Measurements from ENCODE around the gene SLITRK3. TPM values are rescaled to one million over a fixed set of nuclear protein-coding genes. Genes with fewer than 3 reads are reported as not detected.

The SLITRK3 gene
- total and polyA plus RNA-seq, 2 donors (not counting 1 experiment from before 2014, with no cell fraction given) = not detected

DNA sequence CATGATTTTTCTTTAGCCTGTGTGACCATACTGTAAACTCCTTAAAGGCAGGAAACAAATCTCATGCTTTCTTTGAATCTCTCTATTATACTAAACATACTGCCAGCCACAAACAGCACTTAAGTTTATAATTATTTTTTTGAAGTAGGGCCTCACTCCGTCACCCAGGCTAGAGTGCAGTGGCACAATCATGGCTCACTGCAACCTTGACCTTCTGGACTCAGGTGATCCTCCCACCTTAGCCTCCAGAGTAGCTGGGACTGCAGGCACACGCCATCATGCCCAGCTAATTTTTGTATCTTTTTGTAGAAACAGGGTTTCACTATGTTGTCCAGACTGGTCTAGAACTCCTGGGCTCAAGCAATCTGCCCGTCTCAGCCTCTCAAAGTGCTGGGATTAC lies 14.5 kb upstream of the SLITRK3 start:
- peaks cover 0 to 4% (median 0%) of the 10 kb centered on the region in 3 donors for H3K9me3 ChIP-seq (ENCODE audit: control extremely low read depth in 1 of 3, control insufficient read depth in 2 of 3, insufficient read depth in 1 of 3, low read length in 2 of 3)
- H2AFZ ChIP-seq (ENCODE audit: insufficient read depth, low read depth, low read length, poor library complexity, severe bottlenecking) = no peak overlapping the region
- ChIA-PET CTCF (interaction anchor here (1.3 kb wide), 1 partner anchor 21 kb away, joined by 3 read pairs; no protein-coding TSS in a partner anchor), POLR2A (no interaction called here)
- WGBS (ENCODE audit: insufficient coverage) = 100% methylated on average over 1 of the region's 3 CpGs
- intact Hi-C loops (cut with micrococcal nuclease) = no loop called here
- no peaks in the 10 kb centered on the region for H3K79me2 ChIP-seq (ENCODE audit: control insufficient read depth, insufficient read depth, low read length)
- no peak overlapping the region for H3K4me3 ChIP-seq (ENCODE audit: control extremely low read depth in 1 of 5, extremely low read depth in 1 of 5, insufficient read depth in 1 of 5, low read depth in 2 of 5, low read length in 4 of 5)
- no peak for DNase-seq
- Mint-ChIP-seq H3K27ac (no peak overlapping the region), H3K9me3 (ENCODE audit: insufficient read depth) (no peaks in the 10 kb centered on the region), H3K27me3 (no peaks in the 10 kb centered on the region), H3K4me3 (no peak overlapping the region), H3K4me1 (no peaks in the 10 kb centered on the region)
- TF ChIP-seq EZH2 (IDR thresholded peaks at IDR 0.05; ENCODE audit: borderline replicate concordance, insufficient read depth, low read depth, low read length, poor library complexity, severe bottlenecking) (no peak), CTCF (IDR thresholded peaks at IDR 0.05) (no peak)
- H3K4me1 ChIP-seq (ENCODE audit: control insufficient read depth in 2 of 2, insufficient read depth in 2 of 2, low read length in 2 of 2) = peaks cover 0 to 3% of the 10 kb centered on the region in 2 donors
- no peaks in the 10 kb centered on the region for H3K27me3 ChIP-seq (replicated peaks in 1 of 4; ENCODE audit: control extremely low read depth in 1 of 4, control insufficient read depth in 3 of 4, insufficient read depth in 4 of 4, low read length in 3 of 4)
- no peak overlapping the region for H3K4me2 ChIP-seq (replicated peaks; ENCODE audit: low read depth, low read length, poor library complexity, severe bottlenecking)
- no peak overlapping the region for H3K9ac ChIP-seq (ENCODE audit: low read length)
- no peaks in the 10 kb centered on the region for H4K20me1 ChIP-seq (ENCODE audit: control insufficient read depth, insufficient read depth, low read length, poor library complexity, severe bottlenecking)
- H3K27ac ChIP-seq (ENCODE audit: low read length in 2 of 2) = no peak overlapping the region
- no peak for ATAC-seq (ENCODE audit: low read depth)
- H3K36me3 ChIP-seq (replicated peaks in 1 of 2; ENCODE audit: control extremely low read depth in 1 of 2, control insufficient read depth in 1 of 2, extremely low read depth in 1 of 2, insufficient read depth in 2 of 2, low read length in 1 of 2) = no peaks in the 10 kb centered on the region

- Mint-ChIP-seq H3K27me3 (no peaks in the 10 kb centered on the region), H3K4me3 (no peak overlapping the region), H3K27ac (no peak overlapping the region), H3K4me1 (no peaks in the 10 kb centered on the region), H3K9me3 (ENCODE audit: insufficient read depth) (no peaks in the 10 kb centered on the region)
- Histone ChIP-seq H3K27ac (ENCODE audit: low read length in 2 of 2) (no peak overlapping the region), H3K9me3 (ENCODE audit: control extremely low read depth in 1 of 3, control insufficient read depth in 2 of 3, insufficient read depth in 1 of 3, low read length in 2 of 3) (peaks cover 0 to 4% (median 0%) of the 10 kb centered on the region in 3 donors), H3K4me2 (replicated peaks; ENCODE audit: low read depth, low read length, poor library complexity, severe bottlenecking) (no peak overlapping the region), H3K4me3 (ENCODE audit: control extremely low read depth in 1 of 5, extremely low read depth in 1 of 5, insufficient read depth in 1 of 5, low read depth in 2 of 5, low read length in 4 of 5) (no peak overlapping the region), H3K27me3 (replicated peaks in 1 of 4; ENCODE audit: control extremely low read depth in 1 of 4, control insufficient read depth in 3 of 4, insufficient read depth in 4 of 4, low read length in 3 of 4) (no peaks in the 10 kb centered on the region), H3K4me1 (ENCODE audit: control insufficient read depth in 2 of 2, insufficient read depth in 2 of 2, low read length in 2 of 2) (peaks cover 0 to 3% of the 10 kb centered on the region in 2 donors), H2AFZ (ENCODE audit: insufficient read depth, low read depth, low read length, poor library complexity, severe bottlenecking) (no peak overlapping the region), H4K20me1 (ENCODE audit: control insufficient read depth, insufficient read depth, low read length, poor library complexity, severe bottlenecking) (no peaks in the 10 kb centered on the region), H3K9ac (ENCODE audit: low read length) (no peak overlapping the region), H3K36me3 (replicated peaks in 1 of 2; ENCODE audit: control extremely low read depth in 1 of 2, control insufficient read depth in 1 of 2, extremely low read depth in 1 of 2, insufficient read depth in 2 of 2, low read length in 1 of 2) (no peaks in the 10 kb centered on the region), H3K79me2 (ENCODE audit: control insufficient read depth, insufficient read depth, low read length) (no peaks in the 10 kb centered on the region)
- CTCF ChIA-PET = no interaction called here
- ATAC-seq (ENCODE audit: low read depth) (no peak), DNase-seq (no peak)
- POLR2A ChIA-PET = no interaction called here
- no peak for TF ChIP-seq EZH2 (IDR thresholded peaks at IDR 0.05; ENCODE audit: borderline replicate concordance, insufficient read depth, low read depth, low read length, poor library complexity, severe bottlenecking)
- TF ChIP-seq CTCF (IDR thresholded peaks at IDR 0.05) = no peak
- intact Hi-C loops (cut with micrococcal nuclease) = no loop called here
Observed at GRCh38 chr3:165210132-165210531, 13.9 kb upstream of the SLITRK3 start.
